HTR-8/SVneo (cell line): Measurements from ENCODE around the gene IGF1.

Source experiments
- DNase-seq: peaks from one replicate; pipeline ENCODE4 v3.0.0; 2011; ENCODE audit warnings: low spot score, mixed read lengths; ENCODE audit not compliant: insufficient read length
- FAIRE-seq: peaks from 2 replicates; lab custom pipeline; 2011; peaks lifted over from hg19 to GRCh38; lab: Jason Lieb, UNC

Gene IGF1

DNA sequence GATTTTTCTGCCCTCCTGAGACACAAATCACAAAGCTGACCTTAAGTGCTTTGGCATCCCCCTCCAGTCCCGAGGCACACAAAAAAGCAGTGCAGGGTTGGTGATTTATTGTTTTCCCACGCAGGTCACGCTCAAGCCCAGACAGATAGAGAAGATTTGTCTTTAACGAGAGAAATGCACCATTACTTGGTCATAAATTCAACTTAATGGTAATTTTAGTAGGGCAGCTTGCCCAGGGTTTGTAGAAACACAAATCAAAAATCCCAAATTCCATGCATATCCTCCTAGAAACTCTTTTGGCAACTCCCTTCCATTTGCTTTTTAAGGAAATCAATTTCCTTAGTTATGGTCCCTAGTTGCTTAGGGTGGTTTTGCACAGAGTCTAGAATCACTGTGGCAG lies 132.6 kb downstream of the IGF1 start:
- FAIRE-seq (no peak), DNase-seq (no peak)
